GM18867 (cell line): ENCODE data around the gene CCDC90B.
A peak's percentile ranks its signal among the peaks of the same experiment; 100 is the strongest.
"Not testable (repeated sequence)": the region's sequence is repeated elsewhere in the genome, so short reads cannot be mapped to it uniquely, and the experiment has no call there.

Source experiments
- ATAC-seq: cut with Tn5 transposase; IDR thresholded peaks from one replicate; pipeline ENCODE4 v1.9.1; 2021; ENCODE audit warnings: mild to moderate bottlenecking, moderate library complexity; ENCODE audit not compliant: unreplicated experiment

Gene CCDC90B, protein sequence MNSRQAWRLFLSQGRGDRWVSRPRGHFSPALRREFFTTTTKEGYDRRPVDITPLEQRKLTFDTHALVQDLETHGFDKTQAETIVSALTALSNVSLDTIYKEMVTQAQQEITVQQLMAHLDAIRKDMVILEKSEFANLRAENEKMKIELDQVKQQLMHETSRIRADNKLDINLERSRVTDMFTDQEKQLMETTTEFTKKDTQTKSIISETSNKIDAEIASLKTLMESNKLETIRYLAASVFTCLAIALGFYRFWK

DNA sequence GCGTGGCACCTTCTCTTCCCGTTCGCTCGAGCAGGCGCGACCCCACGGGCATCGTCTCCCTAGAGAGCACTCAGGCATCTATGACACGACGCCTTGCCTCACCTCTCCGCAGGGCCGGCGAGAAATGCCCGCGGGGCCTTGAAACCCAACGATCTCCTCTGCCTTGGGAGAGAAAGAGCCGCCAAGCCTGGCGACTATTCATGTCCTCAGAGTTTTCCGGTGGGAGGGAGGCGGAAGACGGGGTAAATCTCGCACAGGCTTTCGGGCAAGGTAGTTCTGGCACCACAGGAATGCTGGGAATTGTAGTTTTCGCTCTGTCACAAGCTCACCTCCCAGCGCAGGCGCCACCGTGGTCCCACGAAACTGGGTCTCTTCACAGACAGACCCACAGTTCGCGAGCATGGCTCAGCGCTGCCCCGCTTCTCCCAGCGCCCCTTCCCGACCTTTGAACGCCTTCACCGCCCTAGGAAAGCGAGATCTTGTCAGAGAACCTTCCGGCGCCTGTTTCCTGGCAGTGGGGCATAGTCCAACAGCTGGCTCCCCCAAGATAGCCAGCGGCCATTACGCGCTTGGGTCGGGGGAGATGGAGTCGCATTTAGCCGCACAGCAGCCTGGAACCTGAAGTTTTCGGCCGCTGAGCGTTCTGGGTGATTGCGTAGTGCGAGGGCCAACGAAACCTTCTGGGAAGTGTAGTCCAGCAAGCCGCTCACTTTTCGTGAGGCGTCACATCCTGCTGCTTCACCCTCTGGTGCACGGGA is at the start of gene CCDC90B:
Gene CCDC90B, minus strand, starts transcription at position 597 of the 758 bp plus-strand sequence. Its CDS starts 395 bp downstream, at position 202.
- ATAC-seq, result peak; percentile 88

DNA sequence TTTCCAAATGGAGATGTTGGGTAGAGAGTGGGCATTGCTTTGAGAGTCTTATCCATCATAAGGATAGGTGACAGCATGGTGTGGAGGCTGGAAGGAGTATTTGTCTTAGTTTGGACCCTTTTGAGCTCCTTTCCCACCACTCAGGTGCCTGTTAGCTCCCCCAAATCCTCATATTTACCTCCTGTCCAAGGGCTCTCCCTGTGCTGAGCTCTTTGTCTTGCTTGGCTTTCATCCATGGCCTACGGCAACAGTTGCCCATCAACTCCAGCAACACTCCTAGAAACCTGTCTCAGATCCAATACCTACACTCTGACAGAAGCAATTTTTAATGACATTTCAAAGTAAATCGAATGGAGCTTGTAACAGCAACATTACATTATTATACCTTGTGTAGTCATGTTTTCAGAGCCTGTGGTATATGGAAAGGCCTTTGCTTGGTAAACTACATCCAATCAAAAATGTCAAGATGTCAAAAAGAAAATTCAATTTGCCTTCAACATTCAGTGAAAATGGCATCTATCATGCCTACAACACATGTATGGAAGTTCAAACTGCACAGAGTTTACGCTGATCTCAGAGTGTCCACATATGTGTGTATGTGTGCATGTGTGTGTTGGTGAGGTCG is 49.4 kb upstream of the CCDC90B start:
- no peak for ATAC-seq

DNA sequence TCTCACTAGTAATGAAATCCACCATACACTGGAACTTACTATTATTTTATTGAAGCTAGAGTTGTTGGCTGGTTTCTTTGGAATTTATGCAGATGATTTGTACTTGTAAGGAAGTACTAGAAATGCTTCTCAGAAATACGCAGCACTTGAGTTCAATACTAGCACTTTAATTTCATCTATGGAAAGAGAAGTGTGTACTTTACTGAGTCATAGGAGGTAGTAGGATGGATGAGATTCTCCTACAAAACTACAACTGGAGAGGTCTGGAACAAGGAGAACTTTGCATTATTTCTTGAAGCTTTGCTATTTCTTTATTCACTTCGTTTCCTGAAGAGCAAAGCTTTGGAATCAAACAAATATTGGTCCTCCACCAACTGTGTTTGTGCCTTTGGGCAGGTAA is 44.1 kb upstream of the CCDC90B start:
- no peak for ATAC-seq

DNA sequence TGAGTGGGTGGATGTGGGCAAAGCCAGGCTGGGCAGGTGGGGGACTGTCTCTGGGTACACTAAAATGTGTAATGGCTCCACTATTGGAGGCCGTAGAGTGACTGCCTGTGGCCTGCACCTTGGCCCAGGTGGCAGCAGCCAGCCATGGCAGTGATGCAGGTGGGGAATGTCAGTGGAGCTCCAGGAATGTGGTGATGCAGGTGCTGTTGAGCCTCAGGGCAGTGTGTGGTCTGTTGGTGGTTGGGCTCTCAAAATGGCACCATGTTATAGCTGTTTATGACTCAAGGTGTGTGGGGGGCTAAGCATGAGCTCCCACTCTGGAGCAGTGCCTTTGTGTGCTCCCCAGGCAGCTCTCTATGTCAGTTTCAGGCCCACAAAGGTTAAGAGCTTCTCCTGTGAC is 40.2 kb upstream of the CCDC90B start:
- ATAC-seq, result no peak

DNA sequence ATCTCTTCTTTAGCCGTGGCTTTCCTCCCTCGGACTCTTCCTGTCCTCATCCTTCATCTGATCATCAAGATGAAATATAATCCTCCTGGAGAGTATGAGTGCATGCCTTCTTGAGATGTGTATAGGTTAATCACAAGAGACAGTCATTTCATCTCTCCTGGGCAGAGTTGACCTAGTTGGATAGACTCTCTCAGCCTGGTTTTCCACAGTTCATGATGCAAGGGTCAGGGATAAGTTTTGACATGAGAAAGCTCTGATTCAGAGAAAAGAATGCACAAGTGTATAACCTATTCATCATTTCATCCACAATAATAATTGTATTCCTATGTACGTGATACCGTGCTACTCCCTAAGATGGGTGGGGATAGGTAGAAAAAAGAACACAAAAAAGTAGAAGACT is 33.2 kb upstream of the CCDC90B start:
- no peak for ATAC-seq

DNA sequence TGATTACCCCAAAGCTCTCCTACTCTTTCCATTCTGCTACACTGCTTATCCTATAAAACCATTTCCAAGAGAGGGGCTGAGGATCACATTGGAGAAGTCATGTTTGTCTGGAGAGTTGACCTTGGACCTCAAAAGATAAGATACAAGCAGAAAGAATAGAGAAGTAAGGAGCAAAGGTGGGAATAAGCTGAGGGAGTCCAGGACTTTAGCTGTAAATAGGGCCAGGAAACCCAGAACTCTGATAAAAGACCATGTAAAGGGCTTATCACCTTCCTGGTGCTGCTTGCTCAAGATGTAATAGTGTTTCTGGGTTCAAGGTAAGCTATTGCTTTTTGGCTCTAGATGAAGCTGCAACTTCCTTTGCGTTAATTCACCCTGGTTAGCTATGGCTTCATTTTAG is 32.8 kb upstream of the CCDC90B start:
- ATAC-seq, result no peak

DNA sequence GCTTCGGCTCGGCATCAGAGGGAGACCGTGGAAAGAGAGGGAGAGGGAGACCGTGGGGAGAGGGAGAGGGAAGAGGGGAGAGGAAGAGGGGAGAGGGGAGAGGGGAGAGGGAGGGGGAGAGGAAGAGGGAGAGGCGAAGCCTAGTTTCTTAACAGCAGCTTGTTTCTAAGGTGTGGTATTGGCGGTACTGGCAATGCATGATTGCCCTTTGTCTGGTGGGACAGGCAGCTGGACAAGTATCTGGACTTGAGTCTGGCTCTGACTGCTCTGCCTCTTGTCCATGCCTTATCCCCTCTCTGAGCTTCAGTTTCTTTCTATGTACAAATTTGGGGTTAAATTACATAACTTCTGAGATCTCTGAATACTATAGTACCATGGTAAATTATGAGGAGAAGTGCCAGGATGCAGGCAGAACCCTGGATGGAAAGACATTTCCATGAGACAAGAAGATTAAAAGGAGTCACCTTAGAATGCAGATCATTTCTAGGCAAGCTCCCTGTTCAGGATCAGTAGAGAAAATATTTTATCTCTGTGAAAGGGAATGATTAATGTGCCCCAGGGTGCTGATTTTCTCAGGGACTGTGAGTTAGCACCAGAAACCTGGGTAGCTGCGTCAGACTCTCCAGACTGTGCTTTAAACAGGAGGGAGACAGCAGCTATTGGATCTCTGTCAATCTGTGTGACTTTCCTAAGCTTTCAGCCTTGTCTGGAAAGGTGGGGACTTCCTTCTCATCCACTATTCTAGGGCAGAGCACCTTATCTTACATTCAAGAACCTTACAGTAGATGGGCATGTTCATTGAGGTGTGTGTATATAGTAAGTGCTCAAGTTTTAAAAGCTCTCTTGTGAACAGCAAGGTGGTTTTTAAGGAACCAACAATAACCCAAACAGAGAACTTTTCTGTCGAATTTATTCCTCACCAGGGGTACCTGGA is 31.9 kb upstream of the CCDC90B start:
- no peak for ATAC-seq

DNA sequence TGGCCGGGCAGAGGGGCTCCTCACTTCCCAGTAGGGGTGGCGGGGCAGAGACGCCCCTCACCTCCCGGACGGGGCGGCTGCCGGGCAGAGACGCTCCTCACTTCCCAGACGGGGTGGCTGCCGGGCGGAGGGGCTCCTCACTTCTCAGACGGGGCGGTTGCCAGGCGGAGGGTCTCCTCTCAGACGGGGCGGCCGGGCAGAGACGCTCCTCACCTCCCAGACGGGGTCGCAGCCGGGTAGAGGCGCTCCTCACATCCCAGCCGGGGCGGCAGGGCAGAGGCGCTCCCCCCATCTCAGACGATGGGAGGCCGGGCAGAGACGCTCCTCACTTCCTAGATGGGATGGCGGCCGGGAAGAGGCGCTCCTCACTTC is 30.7 kb upstream of the CCDC90B start:
- ATAC-seq, result not testable (repeated sequence)

DNA sequence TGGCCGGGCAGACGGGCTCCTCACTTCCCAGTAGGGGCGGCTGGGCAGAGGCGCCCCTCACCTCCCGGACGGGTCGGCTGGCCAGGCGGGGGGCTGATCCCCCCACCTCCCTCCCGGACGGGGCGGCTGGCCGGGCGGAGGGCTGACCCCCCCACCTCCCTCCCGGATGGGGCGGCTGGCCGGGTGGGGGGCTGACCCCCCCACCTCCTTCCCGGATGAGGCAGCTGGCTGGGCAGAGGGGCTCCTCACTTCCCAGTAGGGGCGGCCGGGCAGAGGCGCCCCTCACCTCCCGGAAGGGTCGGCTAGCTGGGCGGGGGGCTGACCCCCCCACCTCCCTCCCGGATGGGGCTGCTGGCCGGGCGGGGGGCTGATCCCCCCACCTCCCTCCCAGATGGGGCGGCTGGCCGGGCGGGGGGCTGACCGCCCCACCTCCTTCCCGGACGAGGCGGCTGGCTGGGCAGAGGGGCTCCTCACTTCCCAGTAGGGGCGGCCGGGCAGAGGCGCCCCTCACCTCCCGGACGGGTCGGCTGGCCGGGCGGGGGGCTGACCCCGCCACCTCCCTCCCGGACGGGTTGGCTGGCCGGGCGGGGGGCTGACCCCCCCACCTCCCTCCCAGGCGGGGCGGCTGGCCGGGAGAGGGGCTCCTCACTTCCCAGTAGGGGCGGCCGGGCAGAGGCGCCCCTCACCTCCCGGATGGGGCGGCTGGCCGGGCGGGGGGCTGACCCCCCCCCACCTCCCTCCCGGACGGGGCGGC is 30.2 kb upstream of the CCDC90B start:
- not testable (repeated sequence) for ATAC-seq

DNA sequence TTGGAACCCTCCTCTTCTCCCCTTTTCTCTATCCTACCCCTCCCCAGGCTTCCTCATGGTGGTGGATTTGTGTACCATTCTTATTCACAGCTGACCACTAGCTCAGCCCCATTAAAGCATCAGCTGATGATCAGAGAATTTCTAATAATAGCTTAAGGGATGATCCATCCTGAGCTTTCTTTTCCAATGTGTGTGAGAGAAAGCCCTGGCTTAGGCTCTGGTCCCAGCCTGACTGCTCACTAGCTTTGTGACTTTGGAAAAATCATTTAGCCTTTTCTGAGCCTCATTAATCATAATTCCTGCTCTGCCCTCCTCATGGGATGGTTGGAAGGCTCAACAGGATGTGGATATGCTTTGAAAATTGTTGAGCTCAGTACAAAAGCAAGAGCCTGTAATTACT is 26.3 kb upstream of the CCDC90B start:
- no peak for ATAC-seq

DNA sequence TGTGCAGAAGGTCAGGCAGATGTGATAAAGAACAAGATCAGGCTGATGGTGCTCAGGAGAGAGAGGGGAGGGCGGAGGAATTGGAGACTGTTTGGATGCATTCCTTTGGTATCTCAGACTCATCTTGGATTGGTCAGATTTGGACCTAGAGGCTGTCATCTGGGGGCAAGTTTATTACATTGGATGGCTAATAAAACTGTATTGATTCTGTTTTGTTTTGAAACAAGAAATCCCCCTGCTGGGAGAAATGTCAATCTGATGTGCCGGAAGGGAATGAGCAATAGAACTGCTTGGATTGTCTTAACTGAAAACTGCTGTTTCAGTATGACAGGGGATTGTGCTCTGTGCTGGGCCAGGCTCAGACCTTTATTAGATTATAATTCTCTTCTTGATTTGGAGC is 25.5 kb upstream of the CCDC90B start:
- ATAC-seq, result no peak

DNA sequence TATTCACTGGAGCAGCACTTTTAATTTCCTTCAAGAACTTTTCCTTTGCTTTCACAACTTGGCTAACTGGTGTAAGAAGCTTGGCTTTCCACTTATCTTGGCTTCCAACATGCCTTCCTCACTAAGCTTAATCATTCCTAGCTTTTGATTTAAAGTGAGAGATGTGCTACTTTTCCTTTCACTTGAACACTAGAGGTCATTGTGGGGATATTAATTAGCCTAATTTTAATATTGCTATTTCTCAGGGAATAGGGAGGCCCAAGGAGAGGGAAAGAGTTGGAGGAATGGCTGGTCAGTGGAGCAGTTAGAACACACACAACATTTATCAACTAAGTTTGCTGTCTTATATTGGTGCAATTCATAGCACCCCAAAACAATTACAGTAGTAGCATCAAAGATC is 24.6 kb upstream of the CCDC90B start:
- ATAC-seq, result no peak

DNA sequence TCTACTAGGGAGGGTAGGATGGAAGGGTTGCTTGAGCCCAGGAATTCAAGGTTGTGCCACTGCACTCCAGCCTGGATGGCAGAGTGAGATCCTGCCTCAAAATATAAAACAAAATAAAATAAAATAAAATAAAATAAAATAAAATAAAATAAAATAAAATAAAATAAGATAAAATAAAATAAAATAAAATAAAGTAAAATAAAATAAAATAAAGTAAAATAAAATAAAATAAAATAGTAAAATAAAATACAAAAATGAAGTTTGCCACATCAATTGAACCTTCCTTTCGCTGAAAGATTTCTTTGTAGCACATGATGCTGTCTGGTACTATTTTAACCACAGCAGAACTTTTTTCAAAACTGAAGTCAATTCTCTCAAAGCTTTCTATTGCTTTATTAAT is 22.4 kb upstream of the CCDC90B start:
- not testable (repeated sequence) for ATAC-seq

DNA sequence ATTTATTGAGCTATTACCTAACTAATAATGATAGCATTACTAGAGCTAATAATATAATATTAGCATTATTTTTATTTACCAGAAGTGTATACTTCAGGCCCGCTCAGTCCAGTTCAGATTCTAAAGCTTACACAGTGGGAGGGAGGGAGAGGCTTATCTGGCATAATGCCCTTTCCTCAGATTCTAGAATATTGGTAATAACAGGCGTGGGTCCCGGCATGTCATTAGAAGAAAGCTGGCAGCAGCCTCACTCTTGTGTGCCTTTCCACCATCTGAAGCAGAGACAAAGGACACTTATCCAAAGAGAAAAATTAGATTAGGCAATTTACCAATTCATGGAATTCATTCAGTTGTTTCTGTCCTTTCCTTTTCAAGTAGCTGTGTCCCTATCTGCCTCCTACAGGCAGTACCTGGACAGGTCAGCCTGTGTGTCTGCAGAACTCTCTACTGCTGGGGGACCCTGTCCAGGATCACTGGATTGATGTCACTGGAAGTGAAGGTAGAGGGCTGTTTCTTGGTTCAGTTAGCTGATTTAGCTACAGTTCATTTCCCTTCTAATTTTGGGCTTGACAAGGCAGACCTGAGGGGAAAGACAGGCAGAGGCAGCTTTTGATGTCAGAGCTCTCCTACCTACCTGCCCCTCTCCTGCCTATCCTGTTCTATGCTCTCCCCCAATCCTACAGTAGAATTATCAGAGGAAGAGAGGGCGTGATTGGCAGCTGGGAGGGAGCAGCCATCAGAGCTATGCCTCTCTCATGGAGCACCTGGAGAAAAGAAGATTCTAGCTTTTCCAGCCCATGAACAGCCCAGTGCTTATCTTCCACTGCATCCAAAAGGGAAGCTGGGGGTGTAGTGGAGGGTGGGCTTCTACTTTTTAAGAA is 20.3 kb upstream of the CCDC90B start:
- no peak for ATAC-seq

DNA sequence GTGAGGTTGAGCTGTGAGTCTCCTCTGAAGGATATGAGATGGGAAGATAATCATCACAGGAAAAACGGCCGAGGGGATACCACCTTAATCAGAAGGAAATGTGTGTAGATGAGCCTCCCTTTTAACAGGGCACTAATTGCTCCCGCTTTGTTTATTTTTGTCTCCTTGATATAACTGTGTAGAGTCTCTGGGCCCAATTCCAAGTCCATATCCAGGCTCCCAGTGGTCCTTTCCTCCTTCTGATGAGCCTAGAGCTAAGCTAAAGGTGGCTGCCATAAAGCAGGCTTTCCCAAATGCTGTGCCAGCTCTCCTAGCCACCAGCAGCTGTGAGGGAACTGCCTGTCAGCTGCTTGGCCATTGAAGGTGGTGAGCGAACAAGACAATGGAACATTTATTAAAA is 17.1 kb upstream of the CCDC90B start:
- no peak for ATAC-seq

DNA sequence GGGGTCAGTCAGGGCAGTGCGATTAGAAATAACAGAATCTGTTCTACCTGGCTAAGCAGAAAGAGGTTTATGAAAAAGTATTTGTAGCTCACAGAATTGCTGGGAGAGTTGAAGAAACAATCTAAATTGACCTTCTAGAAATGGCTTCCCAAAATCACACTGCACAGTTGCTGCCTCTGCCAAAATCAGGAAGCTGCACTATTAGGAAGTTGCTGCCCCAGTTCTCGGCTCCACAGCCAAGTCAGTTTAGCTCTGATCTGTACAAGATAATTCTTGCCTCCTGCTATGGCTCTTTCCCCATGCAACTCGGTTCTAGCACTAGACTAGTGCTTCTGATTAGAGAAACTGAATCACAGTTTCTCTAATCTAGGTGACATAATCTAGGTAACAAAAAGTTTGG is 16.0 kb upstream of the CCDC90B start:
- no peak for ATAC-seq

DNA sequence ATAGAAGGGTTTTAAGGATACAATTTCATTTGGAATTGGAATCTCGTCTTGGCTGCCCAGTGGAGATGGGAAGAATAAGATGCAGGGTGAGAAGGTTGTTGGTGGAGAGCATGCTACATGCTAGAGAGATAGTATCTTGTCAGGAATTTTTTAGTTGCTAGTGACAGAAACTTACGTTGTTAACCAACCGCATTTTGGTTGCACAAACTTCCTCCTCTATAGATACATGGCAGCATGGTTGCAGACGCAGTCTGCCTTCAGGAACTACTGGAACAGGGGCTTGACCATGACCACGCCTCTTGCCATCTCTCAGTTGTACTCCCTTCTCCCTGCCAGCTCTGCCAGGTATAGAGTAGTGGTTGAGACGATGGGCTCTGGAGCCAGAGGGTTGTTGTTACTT is 13.5 kb upstream of the CCDC90B start:
- ATAC-seq, result no peak

DNA sequence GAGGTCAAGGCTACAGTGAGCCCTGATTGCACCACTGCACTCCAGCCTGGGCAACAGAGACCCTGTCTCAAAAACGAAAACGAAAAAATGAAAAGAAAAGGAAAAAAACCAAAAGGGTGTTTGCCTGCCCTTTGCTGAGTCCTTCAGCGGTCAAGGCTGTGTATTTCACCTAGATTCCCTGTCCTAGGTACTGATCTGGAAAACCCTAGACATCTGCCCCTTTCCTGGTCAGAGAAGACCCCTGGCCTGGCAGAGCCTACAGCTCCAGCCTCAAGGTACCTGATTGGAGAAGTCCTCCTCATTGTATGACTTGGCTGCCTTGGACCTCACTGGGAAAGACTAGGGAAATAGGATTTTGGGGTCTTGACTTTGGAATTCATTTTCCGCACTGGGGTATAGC is 8.0 kb upstream of the CCDC90B start:
- ATAC-seq, result no peak

DNA sequence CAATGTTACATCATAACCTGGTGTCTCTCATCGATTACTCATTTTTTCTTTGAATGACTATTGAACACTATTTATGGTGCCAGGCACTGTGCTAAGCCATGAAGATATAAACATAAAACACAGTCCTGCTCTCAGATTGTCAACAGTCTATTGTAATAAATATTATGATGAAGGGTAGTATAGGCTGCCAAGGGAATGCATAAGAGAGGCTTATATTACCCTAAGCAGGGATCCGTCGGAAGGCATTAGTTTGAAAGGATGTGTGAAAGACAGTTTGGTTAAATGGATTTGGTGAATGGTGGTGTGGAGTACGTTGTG is 7.2 kb upstream of the CCDC90B start:
- no peak for ATAC-seq
